ENCODE results near the gene CLPTM1. TPM values are rescaled to one million over a fixed set of nuclear protein-coding genes. Genes with fewer than 3 reads are reported as not detected.

CLPTM1 gene
- total RNA-seq, 1 experiment from 2014 or later, result 138 TPM

DNA sequence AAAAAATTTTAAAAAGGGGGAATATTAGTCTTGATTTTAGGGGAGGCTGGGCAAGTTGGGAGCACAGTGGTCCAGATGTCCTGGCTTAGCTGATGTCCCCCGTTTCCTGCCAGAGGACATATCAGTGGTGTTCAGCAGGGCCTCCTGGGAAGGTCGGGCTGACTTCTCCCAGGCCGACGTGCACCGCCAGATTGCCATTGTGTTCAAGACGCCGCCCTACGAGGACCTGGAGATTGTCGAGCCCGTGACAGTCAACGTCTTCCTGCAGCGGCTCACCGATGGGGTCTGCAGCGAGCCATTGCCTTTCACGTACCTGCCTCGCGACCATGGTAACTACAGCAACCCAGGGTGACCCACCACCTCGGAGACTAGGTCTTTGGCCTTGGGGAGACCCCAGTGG lies 77.2 kb downstream of the CLPTM1 start:
- H3K9me3 ChIP-seq (ENCODE audit: low read depth, low read length, poor library complexity, severe bottlenecking), result no peaks in the 10 kb centered on the region
- H3K27me3 ChIP-seq (replicated peaks; ENCODE audit: insufficient read depth, low read depth, low read length, poor library complexity), result no peaks in the 10 kb centered on the region
- H3K36me3 ChIP-seq (ENCODE audit: insufficient read depth, low read length, poor library complexity, severe bottlenecking), result no peaks in the 10 kb centered on the region
- no peak for TF ChIP-seq EZH2 (IDR thresholded peaks at IDR 0.05; ENCODE audit: borderline replicate concordance, low read depth, low read length, poor library complexity, severe bottlenecking)
- TF ChIP-seq, protein P1, sequence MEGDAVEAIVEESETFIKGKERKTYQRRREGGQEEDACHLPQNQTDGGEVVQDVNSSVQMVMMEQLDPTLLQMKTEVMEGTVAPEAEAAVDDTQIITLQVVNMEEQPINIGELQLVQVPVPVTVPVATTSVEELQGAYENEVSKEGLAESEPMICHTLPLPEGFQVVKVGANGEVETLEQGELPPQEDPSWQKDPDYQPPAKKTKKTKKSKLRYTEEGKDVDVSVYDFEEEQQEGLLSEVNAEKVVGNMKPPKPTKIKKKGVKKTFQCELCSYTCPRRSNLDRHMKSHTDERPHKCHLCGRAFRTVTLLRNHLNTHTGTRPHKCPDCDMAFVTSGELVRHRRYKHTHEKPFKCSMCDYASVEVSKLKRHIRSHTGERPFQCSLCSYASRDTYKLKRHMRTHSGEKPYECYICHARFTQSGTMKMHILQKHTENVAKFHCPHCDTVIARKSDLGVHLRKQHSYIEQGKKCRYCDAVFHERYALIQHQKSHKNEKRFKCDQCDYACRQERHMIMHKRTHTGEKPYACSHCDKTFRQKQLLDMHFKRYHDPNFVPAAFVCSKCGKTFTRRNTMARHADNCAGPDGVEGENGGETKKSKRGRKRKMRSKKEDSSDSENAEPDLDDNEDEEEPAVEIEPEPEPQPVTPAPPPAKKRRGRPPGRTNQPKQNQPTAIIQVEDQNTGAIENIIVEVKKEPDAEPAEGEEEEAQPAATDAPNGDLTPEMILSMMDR (conservative IDR thresholded peaks at IDR 0.05; ENCODE audit: low read depth, low read length), result no peak
- no peaks in the 10 kb centered on the region for H3K4me1 ChIP-seq (ENCODE audit: insufficient read depth, low read length, poor library complexity, severe bottlenecking)
- intact Hi-C loops (cut with micrococcal nuclease; ENCODE audit: unreplicated experiment), result no loop called here
- no peak overlapping the region for H3K4me3 ChIP-seq (ENCODE audit: low read depth, low read length, poor library complexity, severe bottlenecking)
- CTCF ChIA-PET, result no interaction called here
- DNase-seq (ENCODE audit: low spot score), result no peak
- POLR2A ChIA-PET (ENCODE audit: low non-redundant PET), result no interaction called here
- BruUV-seq (replicated peaks), result no TSS peak
- H3K27ac ChIP-seq (ENCODE audit: low read depth, low read length, poor library complexity, severe bottlenecking), result no peak overlapping the region

DNA sequence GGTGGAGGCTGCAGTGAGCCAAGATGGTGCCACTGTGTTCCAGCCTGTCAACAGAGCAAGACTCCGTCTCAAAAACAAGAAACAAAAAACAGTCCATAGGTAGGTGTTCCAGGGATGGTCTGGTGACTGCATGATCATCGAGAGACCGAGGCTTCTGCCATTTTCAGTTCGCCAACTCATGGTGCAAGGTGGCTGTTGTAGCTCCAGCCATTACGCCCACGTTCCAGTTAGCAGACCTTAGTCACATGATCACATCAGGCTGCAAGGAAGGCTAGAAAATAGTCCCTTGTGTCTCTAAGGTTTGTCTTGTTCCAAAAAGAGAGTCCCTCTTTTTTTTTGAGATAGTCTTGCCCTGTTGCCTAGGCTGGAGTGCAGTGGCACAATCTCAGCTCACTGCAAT lies 80.6 kb downstream of the CLPTM1 start:
- no TSS peak for BruUV-seq (replicated peaks)
- DNase-seq (ENCODE audit: low spot score), result no peak
- Histone ChIP-seq H3K27me3 (replicated peaks; ENCODE audit: insufficient read depth, low read depth, low read length, poor library complexity) (no peaks in the 10 kb centered on the region), H3K36me3 (ENCODE audit: insufficient read depth, low read length, poor library complexity, severe bottlenecking) (peaks cover 12% of the 10 kb centered on the region), H3K4me3 (ENCODE audit: low read depth, low read length, poor library complexity, severe bottlenecking) (no peak overlapping the region), H3K4me1 (ENCODE audit: insufficient read depth, low read length, poor library complexity, severe bottlenecking) (peaks cover 9% of the 10 kb centered on the region), H3K27ac (ENCODE audit: low read depth, low read length, poor library complexity, severe bottlenecking) (no peak overlapping the region), H3K9me3 (ENCODE audit: low read depth, low read length, poor library complexity, severe bottlenecking) (no peaks in the 10 kb centered on the region)
- POLR2A ChIA-PET (ENCODE audit: low non-redundant PET), result no interaction called here
- intact Hi-C loops (cut with micrococcal nuclease; ENCODE audit: unreplicated experiment), result no loop called here
- CTCF ChIA-PET, result no interaction called here
- no peak for TF ChIP-seq EZH2 (IDR thresholded peaks at IDR 0.05; ENCODE audit: borderline replicate concordance, low read depth, low read length, poor library complexity, severe bottlenecking)
- TF ChIP-seq, protein P1 (conservative IDR thresholded peaks at IDR 0.05; ENCODE audit: low read depth, low read length), result no peak

DNA sequence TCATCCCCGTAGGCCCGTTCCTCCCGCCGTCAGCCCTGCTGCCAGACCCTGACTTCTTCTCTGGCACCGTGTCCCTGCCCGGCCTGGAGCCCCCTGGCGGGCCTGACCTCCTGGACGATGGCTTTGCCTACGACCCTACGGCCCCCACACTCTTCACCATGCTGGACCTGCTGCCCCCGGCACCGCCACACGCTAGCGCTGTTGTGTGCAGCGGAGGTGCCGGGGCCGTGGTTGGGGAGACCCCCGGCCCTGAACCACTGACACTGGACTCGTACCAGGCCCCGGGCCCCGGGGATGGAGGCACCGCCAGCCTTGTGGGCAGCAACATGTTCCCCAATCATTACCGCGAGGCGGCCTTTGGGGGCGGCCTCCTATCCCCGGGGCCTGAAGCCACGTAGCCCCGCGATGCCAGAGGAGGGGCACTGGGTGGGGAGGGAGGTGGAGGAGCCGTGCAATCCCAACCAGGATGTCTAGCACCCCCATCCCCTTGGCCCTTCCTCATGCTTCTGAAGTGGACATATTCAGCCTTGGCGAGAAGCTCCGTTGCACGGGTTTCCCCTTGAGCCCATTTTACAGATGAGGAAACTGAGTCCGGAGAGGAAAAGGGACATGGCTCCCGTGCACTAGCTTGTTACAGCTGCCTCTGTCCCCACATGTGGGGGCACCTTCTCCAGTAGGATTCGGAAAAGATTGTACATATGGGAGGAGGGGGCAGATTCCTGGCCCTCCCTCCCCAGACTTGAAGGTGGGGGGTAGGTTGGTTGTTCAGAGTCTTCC lies 82.4 kb downstream of the CLPTM1 start:
- Histone ChIP-seq H3K36me3 (ENCODE audit: insufficient read depth, low read length, poor library complexity, severe bottlenecking) (peaks cover 29% of the 10 kb centered on the region), H3K4me1 (ENCODE audit: insufficient read depth, low read length, poor library complexity, severe bottlenecking) (peaks cover 9% of the 10 kb centered on the region), H3K27ac (ENCODE audit: low read depth, low read length, poor library complexity, severe bottlenecking) (no peak overlapping the region), H3K9me3 (ENCODE audit: low read depth, low read length, poor library complexity, severe bottlenecking) (no peaks in the 10 kb centered on the region), H3K27me3 (replicated peaks; ENCODE audit: insufficient read depth, low read depth, low read length, poor library complexity) (no peaks in the 10 kb centered on the region), H3K4me3 (ENCODE audit: low read depth, low read length, poor library complexity, severe bottlenecking) (no peak overlapping the region)
- CTCF ChIA-PET, result interaction anchor here (2.5 kb wide), 1 partner anchor 22 kb away, joined by 16 read pairs; no protein-coding TSS in a partner anchor
- BruUV-seq (replicated peaks), result no TSS peak
- POLR2A ChIA-PET (ENCODE audit: low non-redundant PET), result no interaction called here
- no peak for DNase-seq (ENCODE audit: low spot score)
- TF ChIP-seq, protein P1 (conservative IDR thresholded peaks at IDR 0.05; ENCODE audit: low read depth, low read length), result no peak
- TF ChIP-seq EZH2 (IDR thresholded peaks at IDR 0.05; ENCODE audit: borderline replicate concordance, low read depth, low read length, poor library complexity, severe bottlenecking), result no peak
- intact Hi-C loops (cut with micrococcal nuclease; ENCODE audit: unreplicated experiment), result no loop called here

All from A673 (cell line).